HCT116 (cell line): Measurements from ENCODE around the gene FGGY. TPM values are rescaled to one million over a fixed set of nuclear protein-coding genes. Genes with fewer than 3 reads are reported as not detected.
"Not testable (repeated sequence)": the region's sequence is repeated elsewhere in the genome, so short reads cannot be mapped to it uniquely, and the experiment has no call there.

Source experiments
- ATAC-seq: fragments of 200-7000 bp; cut with Tn5 transposase; 2 replicates; pipeline ENCODE4 v1.9.1; 2020; ENCODE audit warnings: mild to moderate bottlenecking, moderate library complexity
- BruUV-seq: library from RNA; stranded (reverse); fragments of 400-500 nt; replicated peaks from 2 replicates; lab custom pipeline; 2021; lab: Mats Ljungman, UMichigan
- CTCF ChIA-PET: fragments of 300-600 bp; sonication (Branson Sonifier 250); formaldehyde crosslinking; loops from one replicate; lab custom pipeline; 2021; ENCODE audit warnings: antibody characterized with exemption; lab: Charles Lee
- POLR2A ChIA-PET: fragments of 300-600, 350-600 bp; sonication (Branson Sonifier 250); formaldehyde crosslinking; loops from one replicate; lab custom pipeline; 2021; ENCODE audit warnings: antibody characterized with exemption; lab: Charles Lee
- RAD21 ChIA-PET, 2 experiments: fragments of 300-600 bp; sonication (Branson Sonifier 250); formaldehyde crosslinking; loops; one replicate each; lab custom pipeline; 2023; ENCODE audit warnings: low total read pairs in 2 of 2; ENCODE audit not compliant: uncharacterized antibody in 2 of 2, unreplicated experiment in 2 of 2, low non-redundant PET in 1 of 2; lab: Charles Lee
- DNase-seq: peaks from one replicate; pipeline ENCODE4 v3.0.0-alpha.2; 2010; ENCODE audit warnings: low read depth, low spot score
- H2AFZ ChIP-seq: fragments of 200-600 bp; shearing (Covaris generic), sonication (generic); 2 replicates; pipeline ENCODE4 v1.6.1; 2017; ENCODE audit warnings: low read depth, mixed run types, mixed read lengths, antibody characterized with exemption, low read length; ENCODE audit not compliant: poor library complexity, severe bottlenecking
- H3K27ac ChIP-seq: 2 replicates; pipeline ENCODE4 v1.5.1; 2012; ENCODE audit warnings: low read depth, low read length
- H3K27me3 ChIP-seq: fragments of 200-600 bp; sonication (generic); 2 replicates; pipeline ENCODE4 v1.6.1; 2016; ENCODE audit warnings: mixed run types, low read length, mixed read lengths; ENCODE audit not compliant: insufficient read depth
- H3K36me3 ChIP-seq, 2 experiments: fragments of 200-500 bp in 1 of 2; fragments of 200-600 bp in 1 of 2; sonication (Bioruptor generic) in 1 of 2; sonication (generic) in 1 of 2; 2 replicates each; pipeline versions ENCODE4 v1.5.1 to v1.6.1; 2014 to 2016; ENCODE audit warnings: low read length in 2 of 2, inconsistent platforms in 1 of 2, mixed read lengths in 1 of 2, mixed run types in 1 of 2; ENCODE audit not compliant: insufficient read depth in 2 of 2, control insufficient read depth in 1 of 2
- H3K4me1 ChIP-seq, 2 experiments: fragments of 200-600 bp in 1 of 2; sonication (generic) in 1 of 2; 2 replicates each; pipeline versions ENCODE4 v1.5.1 to v1.6.1; 2012 to 2017; ENCODE audit warnings: low read length in 2 of 2, inconsistent platforms in 1 of 2, mild to moderate bottlenecking in 1 of 2, mixed read lengths in 1 of 2, mixed run types in 1 of 2, moderate library complexity in 1 of 2; ENCODE audit not compliant: insufficient read depth in 2 of 2, control insufficient read depth in 1 of 2
- H3K4me2 ChIP-seq: fragments of 200-600 bp; sonication (generic); 2 replicates; pipeline ENCODE4 v1.6.1; 2017; ENCODE audit warnings: mixed run types, low read length, mixed read lengths
- H3K4me3 ChIP-seq, 2 experiments: fragments of 200-600 bp in 1 of 2; sonication (generic) in 1 of 2; replicated peaks in 1 of 2; 2 replicates each; pipeline ENCODE4 v1.5.1; 2011 to 2016; ENCODE audit warnings: low read length in 2 of 2, control low read depth in 1 of 2, low read depth in 1 of 2, mild to moderate bottlenecking in 1 of 2, mixed read lengths in 1 of 2, mixed run types in 1 of 2
- H3K79me2 ChIP-seq: fragments of 200-600 bp; sonication (generic); 2 replicates; pipeline ENCODE4 v1.6.1; 2017; ENCODE audit warnings: mild to moderate bottlenecking, mixed run types, low read length, moderate library complexity, mixed read lengths; ENCODE audit not compliant: insufficient read depth
- H3K9ac ChIP-seq: fragments of 200-600 bp; sonication (generic); 2 replicates; pipeline ENCODE4 v1.6.1; 2016; ENCODE audit warnings: low read length, mixed read lengths
- H3K9me2 ChIP-seq: fragments of 200-600 bp; sonication (generic), shearing (Covaris generic); 2 replicates; pipeline ENCODE4 v1.6.1; 2017; ENCODE audit warnings: mixed run types, mild to moderate bottlenecking, moderate library complexity; ENCODE audit not compliant: insufficient read depth
- H3K9me3 ChIP-seq, 2 experiments: fragments of 200-500 bp in 1 of 2; fragments of 200-600 bp in 1 of 2; sonication (Bioruptor generic) in 1 of 2; sonication (generic) in 1 of 2; 2 replicates each; pipeline ENCODE4 v1.6.1; 2014 to 2017; ENCODE audit warnings: low read length in 2 of 2, mixed read lengths in 2 of 2, inconsistent platforms in 1 of 2, low read depth in 1 of 2, mild to moderate bottlenecking in 1 of 2, mixed run types in 1 of 2, moderate library complexity in 1 of 2; ENCODE audit not compliant: control insufficient read depth in 1 of 2, insufficient read depth in 1 of 2
- H4K20me1 ChIP-seq: fragments of 200-600 bp; sonication (generic), shearing (Covaris generic); 2 replicates; pipeline ENCODE4 v1.6.1; 2017; ENCODE audit warnings: mixed run types, mild to moderate bottlenecking, moderate library complexity; ENCODE audit not compliant: insufficient read depth
- CEBPB ChIP-seq: IDR thresholded peaks from 2 replicates; pipeline ENCODE4 v1.6.1; 2012; ENCODE audit warnings: low read depth
- EGR1 ChIP-seq: IDR thresholded peaks from 2 replicates; pipeline ENCODE4 v1.6.1; 2012; ENCODE audit warnings: low read depth
- ELF1 ChIP-seq: IDR thresholded peaks from 2 replicates; pipeline ENCODE4 v1.6.1; 2012; ENCODE audit warnings: low read depth, borderline replicate concordance
- EZH2 ChIP-seq: fragments of 200-600 bp; sonication (generic); IDR thresholded peaks from 2 replicates; pipeline ENCODE4 v1.6.1; 2017; ENCODE audit warnings: antibody characterized with exemption, mixed run types
- EZH2phosphoT487 ChIP-seq: fragments of 200-600 bp; IDR thresholded peaks from 2 replicates; pipeline ENCODE4 v1.6.1; 2018; ENCODE audit warnings: antibody characterized with exemption, borderline replicate concordance
- JUND ChIP-seq: IDR thresholded peaks from 2 replicates; pipeline ENCODE4 v1.6.1; 2012
- POLR2A ChIP-seq: IDR thresholded peaks from 2 replicates; pipeline ENCODE4 v1.7.0; 2011; ENCODE audit warnings: borderline replicate concordance; ENCODE audit not compliant: insufficient read depth, insufficient read length; ENCODE audit errors: extremely low read depth
- RAD21 ChIP-seq: IDR thresholded peaks from 2 replicates; pipeline ENCODE4 v1.6.1; 2012; ENCODE audit warnings: low read depth, mild to moderate bottlenecking
- SRF ChIP-seq: IDR thresholded peaks from 2 replicates; pipeline ENCODE4 v1.6.1; 2012; ENCODE audit warnings: low read depth
- TCF7L2 ChIP-seq: IDR thresholded peaks from 2 replicates; pipeline ENCODE4 v1.7.0; 2011; ENCODE audit warnings: borderline replicate concordance, inconsistent platforms; ENCODE audit not compliant: insufficient read depth, insufficient read length; ENCODE audit errors: extremely low read depth
- ZBTB33 ChIP-seq: IDR thresholded peaks from 2 replicates; pipeline ENCODE4 v1.6.1; 2011; ENCODE audit warnings: mild to moderate bottlenecking, low read length, moderate library complexity; ENCODE audit not compliant: insufficient replicate concordance; ENCODE audit errors: extremely low read depth
- ZFX ChIP-seq: fragments of 450-650 bp; IDR thresholded peaks from 2 replicates; pipeline ENCODE4 v1.6.1; 2017
- ZNF274 ChIP-seq: fragments of 200-500 bp; sonication (Bioruptor generic); IDR thresholded peaks from 2 replicates; pipeline ENCODE4 v1.6.1; 2014; ENCODE audit warnings: mild to moderate bottlenecking, low read depth, low read length, inconsistent platforms
- intact Hi-C: fragments of 100-400 bp; cut with micrococcal nuclease; formaldehyde crosslinking; loops from 2 replicates; pipeline ENCODE4 v1.10.0; 2022
- total RNA-seq: library from RNA; stranded (reverse); gene quantifications from one replicate; pipeline ENCODE4 v1.2.1, GENCODE V29; 2021; ENCODE audit not compliant: unreplicated experiment

FGGY gene
- total RNA-seq, 1 experiment from 2014 or later = 10.6 TPM

GRCh38 chr1:59354239-59354638 is 57.3 kb downstream of the FGGY start:
- ATAC-seq = not testable (repeated sequence)

GRCh38 chr1:59354709-59355337 is 57.9 kb downstream of the FGGY start:
- TF ChIP-seq CEBPB (no peak), POLR2A (no peak), EGR1 (no peak), JUND (no peak), EZH2 (no peak), ELF1 (no peak), ZBTB33 (no peak), EZH2phosphoT487 (no peak), TCF7L2 (no peak), SRF (no peak), RAD21 (no peak), ZFX (no peak), ZNF274 (no peak)
- no peaks in the 10 kb centered on the region for H3K9me3 ChIP-seq
- DNase-seq (no peak), ATAC-seq (no peak)
- H3K27me3 ChIP-seq = no peaks in the 10 kb centered on the region
- no peaks in the 10 kb centered on the region for H3K4me1 ChIP-seq
- intact Hi-C loops = no loop called here
- H3K9me2 ChIP-seq = no peaks in the 10 kb centered on the region
- no peak overlapping the region for H3K9ac ChIP-seq
- H2AFZ ChIP-seq = no peak overlapping the region
- H3K4me3 ChIP-seq = no peak overlapping the region
- H3K27ac ChIP-seq = no peak overlapping the region
- BruUV-seq = no TSS peak
- RAD21 ChIA-PET = no interaction called here
- no peaks in the 10 kb centered on the region for H4K20me1 ChIP-seq
- POLR2A ChIA-PET = no interaction called here
- H3K79me2 ChIP-seq = no peaks in the 10 kb centered on the region
- H3K4me2 ChIP-seq = no peak overlapping the region
- H3K36me3 ChIP-seq = no peaks in the 10 kb centered on the region
- CTCF ChIA-PET = no interaction called here

More at GRCh38 chr1:59354239-59354638, 57.3 kb downstream of the FGGY start:
- H4K20me1 ChIP-seq, H3K4me2 ChIP-seq, H3K9me3 ChIP-seq, RAD21 ChIA-PET, H2AFZ ChIP-seq, intact Hi-C loops, H3K9ac ChIP-seq, DNase-seq, H3K4me1 ChIP-seq, POLR2A ChIA-PET, H3K4me3 ChIP-seq, H3K9me2 ChIP-seq, H3K27me3 ChIP-seq, CTCF ChIA-PET, BruUV-seq, H3K27ac ChIP-seq, H3K36me3 ChIP-seq, H3K79me2 ChIP-seq: not testable (repeated sequence)
